Choroid plexus epithelial cell (primary cell): Measurements from ENCODE around the gene THAP10.

Experiments used
- DNase-seq: peaks from one replicate; pipeline ENCODE4 v3.0.0-alpha.2; 2010; ENCODE audit warnings: low read depth
- H3K4me3 ChIP-seq: 2 replicates; pipeline ENCODE4 v1.5.1; 2011; ENCODE audit warnings: low read depth, mild to moderate bottlenecking, control low read depth, low read length, moderate library complexity
- TF ChIP-seq, protein P1 (sequence below): conservative IDR thresholded peaks from 2 replicates; pipeline ENCODE4 v1.5.1; 2011; ENCODE audit warnings: low read depth, mild to moderate bottlenecking, control low read depth, inconsistent platforms, low read length, moderate library complexity

THAP10 gene

DNA sequence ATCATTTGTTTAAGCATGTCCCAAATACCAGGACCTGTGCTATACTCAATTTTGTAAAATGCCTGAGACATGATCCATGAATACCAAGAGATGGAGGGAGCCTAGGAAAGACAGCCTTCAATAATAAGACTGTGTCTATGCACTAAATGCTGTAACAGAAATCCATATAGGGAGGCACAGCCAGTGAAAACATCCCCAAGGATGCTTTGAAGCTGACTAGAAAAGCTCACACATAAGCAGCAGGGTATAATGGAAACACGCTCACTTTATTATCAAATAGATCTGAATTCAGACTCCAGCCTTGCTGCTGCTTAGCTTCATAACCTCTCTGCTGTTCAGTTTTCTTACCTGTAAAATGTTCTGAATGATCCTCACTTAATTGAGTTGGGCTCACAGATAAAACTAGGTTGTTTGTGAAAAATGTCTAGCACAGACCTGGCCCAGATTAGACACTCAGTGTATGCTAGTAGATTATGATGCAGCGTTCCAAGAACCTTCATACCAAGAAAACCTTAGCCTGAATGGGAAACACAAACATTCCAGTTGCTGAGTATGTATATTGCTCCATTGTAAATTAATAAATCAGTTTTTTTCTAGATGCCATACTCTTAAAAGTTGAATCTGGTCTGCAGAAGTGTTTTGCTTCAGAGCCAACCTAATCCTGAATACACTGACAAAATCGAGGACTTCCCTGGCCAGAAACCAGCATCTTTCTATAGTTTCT, 34.5 kb downstream of the THAP10 start:
- no peak overlapping the region for H3K4me3 ChIP-seq
- DNase-seq: peak; percentile 66
- TF ChIP-seq, protein P1, sequence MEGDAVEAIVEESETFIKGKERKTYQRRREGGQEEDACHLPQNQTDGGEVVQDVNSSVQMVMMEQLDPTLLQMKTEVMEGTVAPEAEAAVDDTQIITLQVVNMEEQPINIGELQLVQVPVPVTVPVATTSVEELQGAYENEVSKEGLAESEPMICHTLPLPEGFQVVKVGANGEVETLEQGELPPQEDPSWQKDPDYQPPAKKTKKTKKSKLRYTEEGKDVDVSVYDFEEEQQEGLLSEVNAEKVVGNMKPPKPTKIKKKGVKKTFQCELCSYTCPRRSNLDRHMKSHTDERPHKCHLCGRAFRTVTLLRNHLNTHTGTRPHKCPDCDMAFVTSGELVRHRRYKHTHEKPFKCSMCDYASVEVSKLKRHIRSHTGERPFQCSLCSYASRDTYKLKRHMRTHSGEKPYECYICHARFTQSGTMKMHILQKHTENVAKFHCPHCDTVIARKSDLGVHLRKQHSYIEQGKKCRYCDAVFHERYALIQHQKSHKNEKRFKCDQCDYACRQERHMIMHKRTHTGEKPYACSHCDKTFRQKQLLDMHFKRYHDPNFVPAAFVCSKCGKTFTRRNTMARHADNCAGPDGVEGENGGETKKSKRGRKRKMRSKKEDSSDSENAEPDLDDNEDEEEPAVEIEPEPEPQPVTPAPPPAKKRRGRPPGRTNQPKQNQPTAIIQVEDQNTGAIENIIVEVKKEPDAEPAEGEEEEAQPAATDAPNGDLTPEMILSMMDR: no peak

- TF ChIP-seq, protein P1: no peak
- peak; percentile 98 for DNase-seq
- no peak overlapping the region for H3K4me3 ChIP-seq
Measured at GRCh38 chr15:70856884-70857561, 35.2 kb downstream of the THAP10 start.

- TF ChIP-seq, protein P1: no peak
- H3K4me3 ChIP-seq: peak overlapping the region; percentile 22
- DNase-seq: no peak
Measured at GRCh38 chr15:70856177-70856883, 35.9 kb downstream of the THAP10 start.

DNA sequence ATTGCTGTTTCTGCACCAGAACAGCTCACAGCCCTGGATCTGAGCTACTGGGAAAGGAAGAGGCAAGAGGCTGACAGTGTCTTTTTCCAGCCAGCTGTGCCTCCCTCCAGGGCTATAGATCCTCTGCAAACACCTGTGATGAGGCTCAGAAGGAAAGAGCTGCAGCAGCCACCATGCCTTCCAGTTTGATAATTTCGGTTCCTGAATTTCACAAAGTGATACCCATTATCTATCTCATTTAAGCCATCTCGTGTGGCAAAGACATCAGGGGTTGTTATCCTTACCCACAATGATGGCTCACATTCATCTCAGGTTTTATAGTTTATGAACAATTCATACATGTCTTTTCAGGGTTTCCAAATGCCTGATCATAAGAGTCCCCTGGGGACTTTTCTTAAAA, 36.5 kb downstream of the THAP10 start:
- DNase-seq: no peak
- no peak overlapping the region for H3K4me3 ChIP-seq
- TF ChIP-seq, protein P1: no peak

GRCh38 chr15:70854666-70854976, 37.6 kb downstream of the THAP10 start:
- peak; percentile 72 for DNase-seq
- TF ChIP-seq, protein P1: peak; percentile 30
- H3K4me3 ChIP-seq: peak overlapping the region; percentile 91

DNA sequence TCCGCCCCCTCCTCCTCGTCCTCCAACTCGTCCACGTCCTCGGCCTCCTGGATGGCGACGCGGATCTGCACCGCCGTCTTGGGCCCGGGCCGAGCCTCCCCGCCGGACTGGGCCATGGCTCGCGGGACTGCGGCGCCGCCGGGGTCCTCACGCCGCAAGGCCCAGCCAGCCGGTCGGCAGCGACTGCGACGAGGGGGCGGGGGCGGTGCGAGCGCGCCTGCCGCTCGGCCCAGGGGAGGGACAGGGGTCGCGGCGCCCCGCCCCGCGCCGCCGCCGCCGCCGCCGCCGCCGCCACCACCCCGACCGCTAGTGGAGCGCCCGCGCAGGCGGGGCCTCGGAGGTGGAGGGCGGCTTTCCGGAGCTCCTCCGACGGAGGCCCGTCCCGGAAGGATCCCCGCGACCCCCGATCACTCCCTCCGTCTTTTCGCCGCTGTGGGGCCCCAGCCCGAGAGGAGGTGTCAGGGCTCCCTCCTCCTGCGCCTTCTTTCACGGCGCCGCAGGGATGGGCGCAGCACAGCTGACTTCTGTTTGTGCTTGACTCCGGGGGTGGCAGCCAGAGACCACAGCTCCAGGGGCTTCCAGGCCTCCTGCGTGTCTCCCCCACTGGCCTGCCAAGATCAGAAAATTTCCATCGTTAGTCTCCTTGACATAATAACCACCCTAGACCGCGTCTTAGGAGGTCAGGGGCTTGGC, 38.1 kb downstream of the THAP10 start, which contains the start of gene LARP6:
TSS of gene LARP6 (minus strand) at position 185 of the 693 bp plus-strand sequence. CDS start at position 116, 69 bp downstream.
- DNase-seq: peak; percentile 45
- TF ChIP-seq, protein P1: no peak
- peak within 1 kb of the TSS; percentile 91 for H3K4me3 ChIP-seq
